UCSD-AML1 (cell line): ENCODE data around the gene HHATL.

ENCODE experiments used
- DNase-seq: peaks from one replicate; lab custom pipeline; 2025; ENCODE audit not compliant: unreplicated experiment; lab: John Stamatoyannopoulos, UW

The HHATL gene

GRCh38 chr3:42666577-42666998, 36.0 kb downstream of the HHATL start:
- no peak for DNase-seq

- DNase-seq, result no peak
These were observed 36.6 kb downstream of the HHATL start for GRCh38 chr3:42666022-42666421.

- no peak for DNase-seq
These were observed 37.3 kb downstream of the HHATL start for GRCh38 chr3:42665050-42665878.

- DNase-seq, result no peak
These were observed 38.2 kb downstream of the HHATL start for GRCh38 chr3:42664438-42664803.

- no peak for DNase-seq
These were observed 38.8 kb downstream of the HHATL start for GRCh38 chr3:42663581-42664437.

GRCh38 chr3:42662813-42663535, 39.6 kb downstream of the HHATL start:
- no peak for DNase-seq

- DNase-seq, result no peak
These were observed 40.4 kb downstream of the HHATL start for GRCh38 chr3:42662037-42662812.

GRCh38 chr3:42661593-42662022, 41.0 kb downstream of the HHATL start:
- no peak for DNase-seq

GRCh38 chr3:42660898-42661297, 41.7 kb downstream of the HHATL start:
- DNase-seq, result no peak

GRCh38 chr3:42660131-42660715, 42.4 kb downstream of the HHATL start:
- DNase-seq, result no peak

- no peak for DNase-seq
These were observed 43.0 kb downstream of the HHATL start for GRCh38 chr3:42659451-42660130.

- DNase-seq, result no peak
These were observed 43.7 kb downstream of the HHATL start for GRCh38 chr3:42658771-42659390.

- no peak for DNase-seq
These were observed 44.4 kb downstream of the HHATL start for GRCh38 chr3:42658091-42658770.

GRCh38 chr3:42657675-42658074, 44.9 kb downstream of the HHATL start:
- DNase-seq, result no peak

- no peak for DNase-seq
These were observed 45.7 kb downstream of the HHATL start for GRCh38 chr3:42656680-42657610.

GRCh38 chr3:42655980-42656679, 46.5 kb downstream of the HHATL start:
- no peak for DNase-seq

- DNase-seq, result no peak
These were observed 47.2 kb downstream of the HHATL start for GRCh38 chr3:42655331-42655888.
